HEK293 (cell line): Measurements from ENCODE around the gene RHBDL3.

ENCODE experiments used
- EGR2 ChIP-seq: fragments of 450-650 bp; formaldehyde crosslinking; IDR thresholded peaks from 2 replicates; pipeline ENCODE4 v1.5.1; 2016; ENCODE audit warnings: low read depth, missing biosample characterization, missing genetic modification characterization
- GLI2 ChIP-seq: fragments of 450-650 bp; formaldehyde crosslinking; IDR thresholded peaks from 2 replicates; pipeline ENCODE4; 2017; ENCODE audit warnings: missing biosample characterization, missing genetic modification characterization, low read depth, borderline replicate concordance
- GLI4 ChIP-seq: fragments of 450-650 bp; formaldehyde crosslinking; IDR thresholded peaks from 2 replicates; pipeline ENCODE4 v1.5.1; 2016; ENCODE audit warnings: missing biosample characterization, missing genetic modification characterization
- KLF1 ChIP-seq: fragments of 450-650 bp; formaldehyde crosslinking; IDR thresholded peaks from 2 replicates; pipeline ENCODE4 v1.5.1; 2016; ENCODE audit warnings: missing biosample characterization, missing genetic modification characterization
- KLF9 ChIP-seq: fragments of 450-650 bp; formaldehyde crosslinking; IDR thresholded peaks from 2 replicates; pipeline ENCODE4 v1.5.1; 2016; ENCODE audit warnings: missing biosample characterization, missing genetic modification characterization, low read depth
- OVOL3 ChIP-seq: fragments of 450-650 bp; formaldehyde crosslinking; IDR thresholded peaks from 2 replicates; pipeline ENCODE4 v1.5.1; 2016; ENCODE audit warnings: missing biosample characterization, missing genetic modification characterization
- PRDM4 ChIP-seq: fragments of 450-650 bp; formaldehyde crosslinking; IDR thresholded peaks from 2 replicates; pipeline ENCODE4 v1.5.1; 2017; ENCODE audit warnings: missing biosample characterization, missing genetic modification characterization
- RBAK ChIP-seq: fragments of 450-650 bp; formaldehyde crosslinking; IDR thresholded peaks from 2 replicates; pipeline ENCODE4 v1.5.1; 2016; ENCODE audit warnings: missing biosample characterization, missing genetic modification characterization
- ZBTB1 ChIP-seq: fragments of 450-650 bp; formaldehyde crosslinking; IDR thresholded peaks from 2 replicates; pipeline ENCODE4 v1.5.1; 2016; ENCODE audit warnings: missing biosample characterization, missing genetic modification characterization
- ZBTB17 ChIP-seq: fragments of 450-650 bp; formaldehyde crosslinking; IDR thresholded peaks from 2 replicates; pipeline ENCODE4 v1.5.1; 2016; ENCODE audit warnings: missing biosample characterization, missing genetic modification characterization
- ZEB2 ChIP-seq: fragments of 450-650 bp; formaldehyde crosslinking; IDR thresholded peaks from 2 replicates; pipeline ENCODE4 v1.5.1; 2016; ENCODE audit warnings: missing biosample characterization, missing genetic modification characterization
- ZFHX2 ChIP-seq: fragments of 450-650 bp; formaldehyde crosslinking; conservative IDR thresholded peaks from 2 replicates; pipeline ENCODE4 v1.5.1; 2016; ENCODE audit warnings: missing biosample characterization, missing genetic modification characterization
- ZNF133 ChIP-seq: fragments of 450-650 bp; formaldehyde crosslinking; IDR thresholded peaks from 2 replicates; pipeline ENCODE4 v1.5.1; 2016; ENCODE audit warnings: missing biosample characterization, missing genetic modification characterization
- ZNF155 ChIP-seq: fragments of 450-650 bp; formaldehyde crosslinking; IDR thresholded peaks from 2 replicates; pipeline ENCODE4 v1.5.1; 2016; ENCODE audit warnings: missing biosample characterization, missing genetic modification characterization
- ZNF202 ChIP-seq: fragments of 450-650 bp; formaldehyde crosslinking; IDR thresholded peaks from 2 replicates; pipeline ENCODE4 v1.5.1; 2016; ENCODE audit warnings: missing biosample characterization, missing genetic modification characterization, borderline replicate concordance
- ZNF214 ChIP-seq: fragments of 450-650 bp; formaldehyde crosslinking; IDR thresholded peaks from 2 replicates; pipeline ENCODE4 v1.5.1; 2017; ENCODE audit warnings: missing biosample characterization, mild to moderate bottlenecking, missing genetic modification characterization, borderline replicate concordance
- ZNF23 ChIP-seq: fragments of 450-650 bp; formaldehyde crosslinking; IDR thresholded peaks from 2 replicates; pipeline ENCODE4 v1.5.1; 2016; ENCODE audit warnings: missing biosample characterization, missing genetic modification characterization, borderline replicate concordance
- ZNF341 ChIP-seq: fragments of 450-650 bp; formaldehyde crosslinking; IDR thresholded peaks from 2 replicates; pipeline ENCODE4; 2016; ENCODE audit warnings: low read depth, missing biosample characterization, missing genetic modification characterization
- ZNF354C ChIP-seq: fragments of 450-650 bp; formaldehyde crosslinking; IDR thresholded peaks from 2 replicates; pipeline ENCODE4 v1.5.1; 2016; ENCODE audit warnings: missing biosample characterization, missing genetic modification characterization, low read depth, borderline replicate concordance
- ZNF416 ChIP-seq: fragments of 450-650 bp; formaldehyde crosslinking; IDR thresholded peaks from 2 replicates; pipeline ENCODE4 v1.5.1; 2016; ENCODE audit warnings: missing biosample characterization, missing genetic modification characterization
- ZNF423 ChIP-seq: fragments of 450-650 bp; formaldehyde crosslinking; IDR thresholded peaks from 2 replicates; pipeline ENCODE4 v1.5.1; 2016; ENCODE audit warnings: missing biosample characterization, missing genetic modification characterization
- ZNF473 ChIP-seq: fragments of 450-650 bp; formaldehyde crosslinking; IDR thresholded peaks from 2 replicates; pipeline ENCODE4 v1.5.1; 2017; ENCODE audit warnings: missing biosample characterization, missing genetic modification characterization
- ZNF530 ChIP-seq: fragments of 450-650 bp; formaldehyde crosslinking; IDR thresholded peaks from 2 replicates; pipeline ENCODE4 v1.5.1; 2016; ENCODE audit warnings: low read depth, missing biosample characterization, missing genetic modification characterization
- ZNF544 ChIP-seq: fragments of 450-650 bp; formaldehyde crosslinking; IDR thresholded peaks from 2 replicates; pipeline ENCODE4 v1.5.0; 2017; ENCODE audit warnings: missing biosample characterization, missing genetic modification characterization
- ZNF560 ChIP-seq: fragments of 450-650 bp; formaldehyde crosslinking; IDR thresholded peaks from 2 replicates; pipeline ENCODE4 v1.5.1; 2017; ENCODE audit warnings: missing biosample characterization, missing genetic modification characterization, borderline replicate concordance
- ZNF571 ChIP-seq: fragments of 450-650 bp; formaldehyde crosslinking; IDR thresholded peaks from 2 replicates; pipeline ENCODE4 v1.5.0; 2017; ENCODE audit warnings: missing biosample characterization, missing genetic modification characterization
- ZNF580 ChIP-seq: fragments of 450-650 bp; formaldehyde crosslinking; IDR thresholded peaks from 2 replicates; pipeline ENCODE4 v1.5.1; 2016; ENCODE audit warnings: missing biosample characterization, missing genetic modification characterization
- ZNF624 ChIP-seq: fragments of 450-650 bp; formaldehyde crosslinking; IDR thresholded peaks from 2 replicates; pipeline ENCODE4 v1.5.1; 2017; ENCODE audit warnings: missing biosample characterization, missing genetic modification characterization
- ZNF747 ChIP-seq: fragments of 450-650 bp; formaldehyde crosslinking; IDR thresholded peaks from 2 replicates; pipeline ENCODE4 v1.5.1; 2016; ENCODE audit warnings: missing biosample characterization, missing genetic modification characterization
- ZNF76 ChIP-seq: fragments of 450-650 bp; formaldehyde crosslinking; IDR thresholded peaks from 2 replicates; pipeline ENCODE4; 2016; ENCODE audit warnings: low read depth, missing biosample characterization, missing genetic modification characterization, borderline replicate concordance
- ZSCAN16 ChIP-seq: fragments of 450-650 bp; formaldehyde crosslinking; IDR thresholded peaks from 2 replicates; pipeline ENCODE4 v1.5.1; 2016; ENCODE audit warnings: missing biosample characterization, missing genetic modification characterization
- ZSCAN23 ChIP-seq: fragments of 450-650 bp; formaldehyde crosslinking; IDR thresholded peaks from 2 replicates; pipeline ENCODE4 v1.5.1; 2016; ENCODE audit warnings: missing biosample characterization, missing genetic modification characterization
- ZSCAN30 ChIP-seq: fragments of 450-650 bp; IDR thresholded peaks from 2 replicates; pipeline ENCODE4 v1.5.1; 2018; ENCODE audit warnings: missing biosample characterization, mild to moderate bottlenecking, missing genetic modification characterization, moderate library complexity
- TF ChIP-seq, protein P1 (sequence below): fragments of 450-650 bp; formaldehyde crosslinking; IDR thresholded peaks from 2 replicates; pipeline ENCODE4 v1.5.1; 2017; ENCODE audit warnings: missing biosample characterization, missing genetic modification characterization
- TF ChIP-seq, protein P2 (sequence below): IDR thresholded peaks from 2 replicates; pipeline ENCODE4 v1.6.1; 2011; ENCODE audit warnings: mild to moderate bottlenecking, low read depth, low read length, borderline replicate concordance
- TF ChIP-seq, protein P3 (sequence below): fragments of 450-650 bp; formaldehyde crosslinking; IDR thresholded peaks from 2 replicates; pipeline ENCODE4 v1.5.1; 2016; ENCODE audit warnings: missing biosample characterization, missing genetic modification characterization

RHBDL3 gene

GRCh38 chr17:32341857-32342602, 76.4 kb downstream of the RHBDL3 start, which contains the start of gene C17orf75 (continued):
- TF ChIP-seq KLF9 (tag by site-specific recombination) (peak; percentile 92), ZNF76 (tag by site-specific recombination) (peak; percentile 86), ZNF544 (tag by site-specific recombination) (no peak), RBAK (tag by site-specific recombination) (no peak), ZNF23 (tag by site-specific recombination) (0 out of 2 replicates have a peak, but pooled peaks have one; percentile 53), ZFHX2 (tag by site-specific recombination) (no peak; the same call in 1 of the 2 replicates), ZNF530 (tag by site-specific recombination) (no peak), ZBTB1 (0 out of 2 replicates have a peak, but pooled peaks have one; percentile 28), ZNF571 (tag by site-specific recombination) (no peak), ZEB2 (peak; percentile 78), ZNF416 (tag by site-specific recombination) (0 out of 2 replicates have a peak, but pooled peaks have one; percentile 30), ZNF214 (no peak), EGR2 (tag by site-specific recombination) (no peak), ZNF423 (tag by site-specific recombination) (no peak), ZSCAN23 (peak; percentile 95), ZNF341 (peak; percentile 41), GLI4 (tag by site-specific recombination) (peak; percentile 97), OVOL3 (tag by site-specific recombination) (peak; percentile 69; the same call in 1 of the 2 replicates), ZNF155 (tag by site-specific recombination) (no peak), ZNF624 (tag by site-specific recombination) (no peak), ZNF202 (tag by site-specific recombination) (no peak), ZNF354C (tag by site-specific recombination) (no peak), ZNF473 (tag by site-specific recombination) (no peak), GLI2 (tag by site-specific recombination) (no peak), PRDM4 (tag by site-specific recombination) (peak; percentile 85), ZNF747 (tag by site-specific recombination) (no peak), ZNF560 (tag by site-specific recombination) (no peak), ZNF133 (no peak), ZSCAN30 (tag by site-specific recombination) (peak; percentile 99), ZNF580 (tag by site-specific recombination) (peak; percentile 98), ZBTB17 (tag by site-specific recombination) (peak; percentile 99), KLF1 (peak; percentile 71), ZSCAN16 (tag by site-specific recombination) (no peak)
- TF ChIP-seq, protein P1, sequence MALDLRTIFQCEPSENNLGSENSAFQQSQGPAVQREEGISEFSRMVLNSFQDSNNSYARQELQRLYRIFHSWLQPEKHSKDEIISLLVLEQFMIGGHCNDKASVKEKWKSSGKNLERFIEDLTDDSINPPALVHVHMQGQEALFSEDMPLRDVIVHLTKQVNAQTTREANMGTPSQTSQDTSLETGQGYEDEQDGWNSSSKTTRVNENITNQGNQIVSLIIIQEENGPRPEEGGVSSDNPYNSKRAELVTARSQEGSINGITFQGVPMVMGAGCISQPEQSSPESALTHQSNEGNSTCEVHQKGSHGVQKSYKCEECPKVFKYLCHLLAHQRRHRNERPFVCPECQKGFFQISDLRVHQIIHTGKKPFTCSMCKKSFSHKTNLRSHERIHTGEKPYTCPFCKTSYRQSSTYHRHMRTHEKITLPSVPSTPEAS (tag by site-specific recombination): peak; percentile 72
- TF ChIP-seq, protein P2, sequence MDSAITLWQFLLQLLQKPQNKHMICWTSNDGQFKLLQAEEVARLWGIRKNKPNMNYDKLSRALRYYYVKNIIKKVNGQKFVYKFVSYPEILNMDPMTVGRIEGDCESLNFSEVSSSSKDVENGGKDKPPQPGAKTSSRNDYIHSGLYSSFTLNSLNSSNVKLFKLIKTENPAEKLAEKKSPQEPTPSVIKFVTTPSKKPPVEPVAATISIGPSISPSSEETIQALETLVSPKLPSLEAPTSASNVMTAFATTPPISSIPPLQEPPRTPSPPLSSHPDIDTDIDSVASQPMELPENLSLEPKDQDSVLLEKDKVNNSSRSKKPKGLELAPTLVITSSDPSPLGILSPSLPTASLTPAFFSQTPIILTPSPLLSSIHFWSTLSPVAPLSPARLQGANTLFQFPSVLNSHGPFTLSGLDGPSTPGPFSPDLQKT: no peak
- TF ChIP-seq, protein P3, sequence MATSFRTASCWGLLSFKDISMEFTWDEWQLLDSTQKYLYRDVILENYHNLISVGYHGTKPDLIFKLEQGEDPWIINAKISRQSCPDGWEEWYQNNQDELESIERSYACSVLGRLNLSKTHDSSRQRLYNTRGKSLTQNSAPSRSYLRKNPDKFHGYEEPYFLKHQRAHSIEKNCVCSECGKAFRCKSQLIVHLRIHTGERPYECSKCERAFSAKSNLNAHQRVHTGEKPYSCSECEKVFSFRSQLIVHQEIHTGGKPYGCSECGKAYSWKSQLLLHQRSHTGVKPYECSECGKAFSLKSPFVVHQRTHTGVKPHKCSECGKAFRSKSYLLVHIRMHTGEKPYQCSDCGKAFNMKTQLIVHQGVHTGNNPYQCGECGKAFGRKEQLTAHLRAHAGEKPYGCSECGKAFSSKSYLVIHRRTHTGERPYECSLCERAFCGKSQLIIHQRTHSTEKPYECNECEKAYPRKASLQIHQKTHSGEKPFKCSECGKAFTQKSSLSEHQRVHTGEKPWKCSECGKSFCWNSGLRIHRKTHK (tag by site-specific recombination): no peak
